Liver (tissue), 9 donors: ENCODE measurements around the gene DIS3L2. TPM values are rescaled to one million over a fixed set of nuclear protein-coding genes. Genes with fewer than 3 reads are reported as not detected.
"Not testable (repeated sequence)": the region's sequence is repeated elsewhere in the genome, so short reads cannot be mapped to it uniquely, and the experiment has no call there.

ENCODE experiments used
- DNase-seq: peaks from one replicate; pipeline ENCODE4 v3.0.0-alpha.2; 2017; ENCODE audit warnings: low spot score
- H3K27ac ChIP-seq, 2 donors: one replicate each; pipeline ENCODE4 v1.7.0; 2013; ENCODE audit warnings: inconsistent platforms in 2 of 2, low read length in 2 of 2, control low read depth in 1 of 2, low read depth in 1 of 2, mild to moderate bottlenecking in 1 of 2
- H3K27me3 ChIP-seq, 4 donors: one replicate each; pipeline versions ENCODE4 v1.6.1 to v1.7.0; 2013; ENCODE audit warnings: low read length in 3 of 4, inconsistent platforms in 1 of 4, mild to moderate bottlenecking in 1 of 4, moderate library complexity in 1 of 4; ENCODE audit not compliant: control insufficient read depth in 4 of 4, insufficient read depth in 4 of 4
- H3K36me3 ChIP-seq, 4 donors: one replicate each; pipeline versions ENCODE4 v1.6.1 to v1.7.0; 2013; ENCODE audit warnings: low read length in 3 of 4, mild to moderate bottlenecking in 3 of 4, low read depth in 1 of 4, moderate library complexity in 1 of 4; ENCODE audit not compliant: control insufficient read depth in 4 of 4, insufficient read depth in 3 of 4
- H3K4me1 ChIP-seq, 4 donors: one replicate each; pipeline versions ENCODE4 v1.6.1 to v1.7.0; 2013; ENCODE audit warnings: low read length in 3 of 4, mild to moderate bottlenecking in 3 of 4, moderate library complexity in 1 of 4; ENCODE audit not compliant: control insufficient read depth in 4 of 4, insufficient read depth in 4 of 4
- H3K4me3 ChIP-seq, 3 donors: one replicate each; pipeline versions ENCODE4 v1.6.1 to v1.7.0; 2013; ENCODE audit warnings: low read length in 3 of 3, control low read depth in 1 of 3, low read depth in 1 of 3, mild to moderate bottlenecking in 1 of 3
- H3K9ac ChIP-seq, 2 donors: one replicate each; pipeline ENCODE4 v1.7.0; 2013; ENCODE audit warnings: low read length in 2 of 2, mild to moderate bottlenecking in 2 of 2, moderate library complexity in 2 of 2, control low read depth in 1 of 2, low read depth in 1 of 2
- H3K9me3 ChIP-seq, 4 donors: one replicate each; pipeline versions ENCODE4 v1.6.1 to v1.7.0; 2013; ENCODE audit warnings: low read length in 3 of 4; ENCODE audit not compliant: control insufficient read depth in 4 of 4
- ATF3 ChIP-seq: IDR thresholded peaks from 2 replicates; pipeline ENCODE4 v1.6.1; 2016; ENCODE audit warnings: antibody characterized with exemption
- CTCF ChIP-seq: fragments of 150-350 bp; IDR thresholded peaks from 2 replicates; pipeline ENCODE4 v1.5.1; 2017; ENCODE audit warnings: improper control_type of control experiment, low read depth, low read length; ENCODE audit not compliant: missing input control
- EGR1 ChIP-seq, 2 donors: IDR thresholded peaks; 2 replicates each; pipeline ENCODE4 v1.6.1; 2016 to 2018; ENCODE audit warnings: antibody characterized with exemption in 2 of 2, low read depth in 2 of 2
- FOXA1 ChIP-seq: IDR thresholded peaks from 2 replicates; pipeline ENCODE4 v1.6.1; 2016; ENCODE audit warnings: antibody characterized with exemption
- FOXA2 ChIP-seq: IDR thresholded peaks from 2 replicates; pipeline ENCODE4 v1.6.1; 2016; ENCODE audit warnings: antibody characterized with exemption
- GABPA ChIP-seq, 2 donors: IDR thresholded peaks in 1 of 2; conservative IDR thresholded peaks in 1 of 2; 2 replicates each; pipeline ENCODE4 v1.6.1; 2016; ENCODE audit warnings: antibody characterized with exemption in 2 of 2, mild to moderate bottlenecking in 1 of 2, moderate library complexity in 1 of 2
- HNF4G ChIP-seq: IDR thresholded peaks from 2 replicates; pipeline ENCODE4 v1.6.1; 2016; ENCODE audit warnings: antibody characterized with exemption
- NR2F2 ChIP-seq: IDR thresholded peaks from 2 replicates; pipeline ENCODE4 v1.6.1; 2016; ENCODE audit warnings: antibody characterized with exemption
- REST ChIP-seq: IDR thresholded peaks from 2 replicates; pipeline ENCODE4 v1.6.1; 2016; ENCODE audit warnings: antibody characterized with exemption, mild to moderate bottlenecking
- RXRA ChIP-seq, 2 donors: IDR thresholded peaks; 2 replicates each; pipeline ENCODE4 v1.6.1; 2017 to 2018; ENCODE audit warnings: antibody characterized with exemption in 2 of 2, mild to moderate bottlenecking in 1 of 2
- TAF1 ChIP-seq: conservative IDR thresholded peaks from 2 replicates; pipeline ENCODE4 v1.6.1; 2016; ENCODE audit warnings: antibody characterized with exemption, mild to moderate bottlenecking
- ZBTB33 ChIP-seq: IDR thresholded peaks from 2 replicates; pipeline ENCODE4 v1.6.1; 2016; ENCODE audit warnings: antibody characterized with exemption
- WGBS: extraction: QIAGEN DNeasy Blood & Tissue Kit; methylation state at CpG from one replicate; pipeline ENCODE4 v1.1.7; 2013; 5-methylcytosine and 5-hydroxymethylcytosine counted together
- polyA plus RNA-seq, 2 donors: library from polyadenylated mRNA; stranded (reverse) in 1 of 2; unstranded in 1 of 2; fragments of 200-250 nt in 1 of 2; fragments of >200 nt in 1 of 2; fragmentation: Nextera tagmentation in 1 of 2; extraction: Ambion mirVana in 1 of 2; gene quantifications; one replicate each; pipeline versions ENCODE4 v1.2.1 to v1.2.3, GENCODE V29; 2013 to 2015
- total RNA-seq, 2 donors: library from RNA; depleted of rRNA; stranded (reverse); fragments of >200 nt; gene quantifications; one replicate each; pipeline ENCODE4 v1.2.3, GENCODE V29; 2014
- donor health status: healthy.
- donor health status: healthy.
- donor health status: healthy.
- donor health status: healthy.
- donor health status: healthy.

DIS3L2 gene
- total and polyA plus RNA-seq, 4 donors = 5.7 to 21.5 (median 8.8) TPM

- Histone ChIP-seq H3K4me1 (peaks cover 0 to 2% (median 0%) of the 10 kb centered on the region in 4 donors), H3K9me3 (no peaks in the 10 kb centered on the region), H3K36me3 (no peaks in the 10 kb centered on the region), H3K27me3 (no peaks in the 10 kb centered on the region), H3K9ac (no peak overlapping the region), H3K27ac (peak overlapping the region in 1 of 2 donors; percentile 12), H3K4me3 (no peak overlapping the region)
- WGBS = 75% methylated on average over 2 of the region's 2 CpGs
- DNase-seq = no peak
- TF ChIP-seq REST (no peak), ZBTB33 (no peak), FOXA2 (no peak), FOXA1 (no peak), HNF4G (no peak), RXRA (IDR thresholded peaks at IDR 0.05) (no peak), CTCF (no peak), GABPA (IDR thresholded peaks at IDR 0.05 in 1 of 2, conservative IDR thresholded peaks at IDR 0.05 in 1 of 2) (no peak), ATF3 (no peak), NR2F2 (no peak), EGR1 (IDR thresholded peaks at IDR 0.05; ENCODE audit: low read depth in 2 of 2) (no peak)
These were observed 208.9 kb downstream of the DIS3L2 start for GRCh38 chr2:232170396-232170795.

GRCh38 chr2:232174662-232175061 lies 213.1 kb downstream of the DIS3L2 start:
- Histone ChIP-seq H3K9me3 (no peaks in the 10 kb centered on the region), H3K4me3 (no peak overlapping the region), H3K9ac (no peak overlapping the region), H3K4me1 (no peaks in the 10 kb centered on the region), H3K27ac (no peak overlapping the region), H3K27me3 (no peaks in the 10 kb centered on the region), H3K36me3 (no peaks in the 10 kb centered on the region)
- DNase-seq = no peak
- WGBS = 87% methylated on average over 4 of the region's 4 CpGs
- TF ChIP-seq RXRA (IDR thresholded peaks at IDR 0.05) (no peak), TAF1 (no peak)

GRCh38 chr2:232176587-232176986 lies 215.1 kb downstream of the DIS3L2 start:
- H3K27ac ChIP-seq, H3K9me3 ChIP-seq, H3K9ac ChIP-seq, H3K36me3 ChIP-seq, H3K4me3 ChIP-seq, H3K27me3 ChIP-seq, H3K4me1 ChIP-seq, DNase-seq: not testable (repeated sequence)
- WGBS = 98% methylated on average over 5 of the region's 5 CpGs
